CD4-positive, alpha-beta T cell (primary cell): Measurements from ENCODE around the gene YTHDF2. TPM values are rescaled to one million over a fixed set of nuclear protein-coding genes. Genes with fewer than 3 reads are reported as not detected.

Source experiments
- ATAC-seq: fragments of 200-7000 bp; cut with Tn5 transposase; one replicate; pipeline ENCODE4 v1.10.0; 2022; ENCODE audit warnings: mild to moderate bottlenecking; ENCODE audit not compliant: poor library complexity
- CTCF ChIA-PET: fragments of 350-600 bp; sonication (Branson Sonifier 250); formaldehyde crosslinking; loops from one replicate; lab custom pipeline; 2021; ENCODE audit warnings: antibody characterized with exemption, inconsistent platforms; lab: Charles Lee
- POLR2A ChIA-PET: fragments of 350-600 bp; sonication (Branson Sonifier 250); formaldehyde crosslinking; loops from one replicate; lab custom pipeline; 2021; ENCODE audit warnings: antibody characterized with exemption, inconsistent platforms; lab: Charles Lee
- DNase-seq, 14 experiments: peaks; one replicate each; pipeline ENCODE4 v3.0.0-alpha.2; 2013 to 2020; ENCODE audit warnings: mixed read lengths in 2 of 14
- H3K27ac ChIP-seq, 2 donors: one replicate each; pipeline versions ENCODE4 v1.5.1 to v1.7.0; 2013; ENCODE audit warnings: low read length in 2 of 2, low read depth in 1 of 2, mild to moderate bottlenecking in 1 of 2
- H3K27me3 ChIP-seq, 2 experiments: 1 replicate in 1 of 2; 2 replicates in 1 of 2; pipeline versions ENCODE4 v1.6.1 to v1.7.0; 2013; ENCODE audit warnings: low read length in 2 of 2, control low read depth in 1 of 2, mild to moderate bottlenecking in 1 of 2, moderate library complexity in 1 of 2; ENCODE audit not compliant: insufficient read depth in 2 of 2, control insufficient read depth in 1 of 2
- H3K36me3 ChIP-seq: one replicate; pipeline ENCODE4 v1.6.1; 2013; ENCODE audit warnings: low read length, control low read depth; ENCODE audit not compliant: insufficient read depth
- H3K4me1 ChIP-seq: one replicate; pipeline ENCODE4 v1.6.1; 2013; ENCODE audit warnings: low read length, control low read depth; ENCODE audit not compliant: insufficient read depth
- H3K4me3 ChIP-seq: one replicate; pipeline ENCODE4 v1.5.1; 2013; ENCODE audit warnings: mild to moderate bottlenecking, low read length, moderate library complexity
- H3K9me3 ChIP-seq, 2 experiments: 1 replicate in 1 of 2; 2 replicates in 1 of 2; pipeline versions ENCODE4 v1.6.1 to v1.7.0; 2013; ENCODE audit warnings: low read length in 2 of 2, mild to moderate bottlenecking in 2 of 2, control low read depth in 1 of 2, moderate library complexity in 1 of 2; ENCODE audit not compliant: control insufficient read depth in 1 of 2, insufficient read depth in 1 of 2
- H3K27ac Mint-ChIP-seq: one replicate; pipeline ENCODE4 v1.8.0; 2020; ENCODE audit warnings: mixed read lengths
- H3K27me3 Mint-ChIP-seq: one replicate; pipeline ENCODE4 v1.8.0; 2021; ENCODE audit warnings: mixed read lengths
- H3K36me3 Mint-ChIP-seq: one replicate; pipeline ENCODE4 v1.8.0; 2021; ENCODE audit warnings: low read depth, mixed read lengths
- H3K4me1 Mint-ChIP-seq: one replicate; pipeline ENCODE4 v1.8.0; 2021; ENCODE audit warnings: low read depth, mixed read lengths
- H3K4me3 Mint-ChIP-seq: one replicate; pipeline ENCODE4 v1.8.0; 2020; ENCODE audit warnings: mild to moderate bottlenecking, mixed read lengths
- H3K9me3 Mint-ChIP-seq: one replicate; pipeline ENCODE4 v1.8.0; 2020; ENCODE audit warnings: mixed read lengths
- intact Hi-C, 2 experiments: fragments of 100-400 bp; cut with DNase I in 1 of 2; cut with micrococcal nuclease in 1 of 2; formaldehyde crosslinking; loops; one replicate each; pipeline versions ENCODE4 v1.15.1 to v1.9.0; 2023 to 2025; cut with DNase I, micrococcal nuclease
- total RNA-seq, 174 experiments: library from RNA in 2 of 174; stranded (reverse) in 2 of 174; gene quantifications; one replicate each; pipeline ENCODE4 v1.2.3 and lab custom pipeline; 2021 to 2026
- TF ChIP-seq, protein P1 (sequence below): fragments of 200-600 bp; IDR thresholded peaks from one replicate; pipeline ENCODE4 v1.8.0; 2022; ENCODE audit warnings: antibody characterized with exemption, mild to moderate bottlenecking

YTHDF2 gene
- total RNA-seq, 2 experiments from 2014 or later: 85.0 to 100 TPM

- ChIA-PET CTCF (no interaction called here), POLR2A (no interaction called here)
- Mint-ChIP-seq H3K36me3 (no peaks in the 10 kb centered on the region), H3K9me3 (no peaks in the 10 kb centered on the region), H3K4me1 (peaks cover 14% of the 10 kb centered on the region), H3K27ac (no peak overlapping the region), H3K4me3 (no peak overlapping the region), H3K27me3 (peaks cover 5% of the 10 kb centered on the region)
- no peak for DNase-seq
- TF ChIP-seq, protein P1, sequence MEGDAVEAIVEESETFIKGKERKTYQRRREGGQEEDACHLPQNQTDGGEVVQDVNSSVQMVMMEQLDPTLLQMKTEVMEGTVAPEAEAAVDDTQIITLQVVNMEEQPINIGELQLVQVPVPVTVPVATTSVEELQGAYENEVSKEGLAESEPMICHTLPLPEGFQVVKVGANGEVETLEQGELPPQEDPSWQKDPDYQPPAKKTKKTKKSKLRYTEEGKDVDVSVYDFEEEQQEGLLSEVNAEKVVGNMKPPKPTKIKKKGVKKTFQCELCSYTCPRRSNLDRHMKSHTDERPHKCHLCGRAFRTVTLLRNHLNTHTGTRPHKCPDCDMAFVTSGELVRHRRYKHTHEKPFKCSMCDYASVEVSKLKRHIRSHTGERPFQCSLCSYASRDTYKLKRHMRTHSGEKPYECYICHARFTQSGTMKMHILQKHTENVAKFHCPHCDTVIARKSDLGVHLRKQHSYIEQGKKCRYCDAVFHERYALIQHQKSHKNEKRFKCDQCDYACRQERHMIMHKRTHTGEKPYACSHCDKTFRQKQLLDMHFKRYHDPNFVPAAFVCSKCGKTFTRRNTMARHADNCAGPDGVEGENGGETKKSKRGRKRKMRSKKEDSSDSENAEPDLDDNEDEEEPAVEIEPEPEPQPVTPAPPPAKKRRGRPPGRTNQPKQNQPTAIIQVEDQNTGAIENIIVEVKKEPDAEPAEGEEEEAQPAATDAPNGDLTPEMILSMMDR: no peak
- no peaks in the 10 kb centered on the region for H3K9me3 ChIP-seq
- intact Hi-C loops: no loop called here
- H3K27me3 ChIP-seq: no peaks in the 10 kb centered on the region
- H3K36me3 ChIP-seq: no peaks in the 10 kb centered on the region
- H3K27ac ChIP-seq: no peak overlapping the region
- no peaks in the 10 kb centered on the region for H3K4me1 ChIP-seq
- H3K4me3 ChIP-seq: no peak overlapping the region
- ATAC-seq: no peak
Measured at GRCh38 chr1:28800324-28800723, 63.6 kb downstream of the YTHDF2 start.

DNA sequence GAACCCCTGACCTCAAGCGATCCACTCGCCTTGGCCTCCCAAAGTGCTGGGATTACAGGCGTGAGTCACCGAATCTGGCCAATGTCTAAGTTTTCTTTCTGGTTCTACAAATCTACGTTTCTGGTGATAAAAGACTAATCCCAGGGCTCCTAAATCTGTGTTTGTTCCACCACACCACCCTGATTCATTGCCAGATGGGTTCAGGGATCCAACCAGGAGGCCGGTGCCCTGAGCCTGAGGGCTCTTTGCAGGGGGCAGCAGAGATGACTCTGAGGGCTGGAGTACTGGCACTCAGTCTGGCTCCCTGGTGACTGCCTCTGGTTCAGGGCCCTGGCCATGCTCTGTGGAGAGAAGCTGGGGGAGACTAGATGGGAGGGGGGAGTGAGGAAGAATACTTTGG lies 64.7 kb downstream of the YTHDF2 start:
- DNase-seq: no peak
- peaks cover 2% of the 10 kb centered on the region for H3K27me3 Mint-ChIP-seq
- Histone ChIP-seq H3K27ac (no peak overlapping the region), H3K36me3 (no peaks in the 10 kb centered on the region), H3K4me1 (no peaks in the 10 kb centered on the region), H3K9me3 (no peaks in the 10 kb centered on the region), H3K4me3 (no peak overlapping the region), H3K27me3 (no peaks in the 10 kb centered on the region)
- no peak overlapping the region for H3K27ac Mint-ChIP-seq
- H3K4me3 Mint-ChIP-seq: no peak overlapping the region
- intact Hi-C loops: no loop called here
- H3K36me3 Mint-ChIP-seq: no peaks in the 10 kb centered on the region
- TF ChIP-seq, protein P1: no peak
- ChIA-PET POLR2A (no interaction called here), CTCF (no interaction called here)
- peaks cover 11% of the 10 kb centered on the region for H3K4me1 Mint-ChIP-seq
- no peak for ATAC-seq
- H3K9me3 Mint-ChIP-seq: no peaks in the 10 kb centered on the region

- no peaks in the 10 kb centered on the region for H3K27me3 ChIP-seq
- TF ChIP-seq, protein P1: no peak
- ChIA-PET CTCF (no interaction called here), POLR2A (interaction anchor here (0.8 kb wide), 1 partner anchor 53 kb away, joined by 4 read pairs; no protein-coding TSS in a partner anchor)
- no peaks in the 10 kb centered on the region for H3K9me3 ChIP-seq
- ATAC-seq: no peak
- intact Hi-C loops: no loop called here
- Mint-ChIP-seq H3K4me1 (peaks cover 7% of the 10 kb centered on the region), H3K4me3 (no peak overlapping the region), H3K9me3 (no peaks in the 10 kb centered on the region), H3K36me3 (no peaks in the 10 kb centered on the region), H3K27me3 (no peaks in the 10 kb centered on the region), H3K27ac (no peak overlapping the region)
- no peak for DNase-seq
- no peak overlapping the region for H3K27ac ChIP-seq
- no peak overlapping the region for H3K4me3 ChIP-seq
- H3K36me3 ChIP-seq: no peaks in the 10 kb centered on the region
- H3K4me1 ChIP-seq: no peaks in the 10 kb centered on the region
Measured at GRCh38 chr1:28803051-28803450, 66.3 kb downstream of the YTHDF2 start.
